ENCODE measurements around the gene ARHGEF4.

DNA sequence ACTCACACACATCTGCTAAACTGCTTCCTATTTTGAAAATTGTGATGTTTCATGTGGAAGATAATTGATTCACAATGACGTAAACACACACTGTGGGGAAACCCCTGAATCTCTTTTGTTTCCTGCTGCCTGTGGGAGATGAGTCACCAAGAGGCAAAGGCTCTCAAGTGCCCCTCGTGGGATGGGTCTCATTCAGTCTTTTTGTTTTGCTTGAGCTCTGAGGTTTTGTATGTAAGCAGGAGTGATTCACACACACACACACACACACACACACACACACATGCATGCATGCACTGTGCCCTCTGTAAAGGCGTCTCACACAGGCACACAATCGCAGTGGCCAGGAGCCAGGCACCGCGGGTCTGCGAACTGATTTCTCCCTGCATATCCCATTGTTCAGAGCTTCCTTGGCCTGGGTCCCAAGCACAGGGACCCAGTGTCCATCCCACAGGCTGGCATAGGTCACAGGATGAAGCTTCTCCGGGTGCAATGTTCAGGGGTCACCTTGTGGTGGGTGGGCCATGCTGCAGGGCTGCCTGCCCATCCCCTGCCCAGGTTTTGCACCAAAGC, 12.1 kb upstream of the ARHGEF4 start:
- TF ChIP-seq POLR2AphosphoS5 (IDR thresholded peaks at IDR 0.05) (no peak), POLR2A (IDR thresholded peaks at IDR 0.05) (no peak)
- TF ChIP-seq, protein P1, sequence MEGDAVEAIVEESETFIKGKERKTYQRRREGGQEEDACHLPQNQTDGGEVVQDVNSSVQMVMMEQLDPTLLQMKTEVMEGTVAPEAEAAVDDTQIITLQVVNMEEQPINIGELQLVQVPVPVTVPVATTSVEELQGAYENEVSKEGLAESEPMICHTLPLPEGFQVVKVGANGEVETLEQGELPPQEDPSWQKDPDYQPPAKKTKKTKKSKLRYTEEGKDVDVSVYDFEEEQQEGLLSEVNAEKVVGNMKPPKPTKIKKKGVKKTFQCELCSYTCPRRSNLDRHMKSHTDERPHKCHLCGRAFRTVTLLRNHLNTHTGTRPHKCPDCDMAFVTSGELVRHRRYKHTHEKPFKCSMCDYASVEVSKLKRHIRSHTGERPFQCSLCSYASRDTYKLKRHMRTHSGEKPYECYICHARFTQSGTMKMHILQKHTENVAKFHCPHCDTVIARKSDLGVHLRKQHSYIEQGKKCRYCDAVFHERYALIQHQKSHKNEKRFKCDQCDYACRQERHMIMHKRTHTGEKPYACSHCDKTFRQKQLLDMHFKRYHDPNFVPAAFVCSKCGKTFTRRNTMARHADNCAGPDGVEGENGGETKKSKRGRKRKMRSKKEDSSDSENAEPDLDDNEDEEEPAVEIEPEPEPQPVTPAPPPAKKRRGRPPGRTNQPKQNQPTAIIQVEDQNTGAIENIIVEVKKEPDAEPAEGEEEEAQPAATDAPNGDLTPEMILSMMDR (IDR thresholded peaks at IDR 0.05) = no peak

All from suprapubic skin (tissue), 4 donors.